Fibroblast of lung (primary cell): ENCODE measurements around the gene COL4A2.

Source experiments
- EZH2 ChIP-seq: IDR thresholded peaks from 2 replicates; pipeline ENCODE4 v1.5.1; 2012; ENCODE audit warnings: low read length, control low read depth, mild to moderate bottlenecking; ENCODE audit errors: missing control alignments
- TF ChIP-seq, protein P1 (sequence below), 2 donors: IDR thresholded peaks in 1 of 2; conservative IDR thresholded peaks in 1 of 2; 1 replicate in 1 of 2; 2 replicates in 1 of 2; pipeline ENCODE4 v1.5.1; 2011 to 2012; ENCODE audit warnings: low read length in 2 of 2, control low read depth in 1 of 2, inconsistent platforms in 1 of 2, low read depth in 1 of 2, mild to moderate bottlenecking in 1 of 2

DNA sequence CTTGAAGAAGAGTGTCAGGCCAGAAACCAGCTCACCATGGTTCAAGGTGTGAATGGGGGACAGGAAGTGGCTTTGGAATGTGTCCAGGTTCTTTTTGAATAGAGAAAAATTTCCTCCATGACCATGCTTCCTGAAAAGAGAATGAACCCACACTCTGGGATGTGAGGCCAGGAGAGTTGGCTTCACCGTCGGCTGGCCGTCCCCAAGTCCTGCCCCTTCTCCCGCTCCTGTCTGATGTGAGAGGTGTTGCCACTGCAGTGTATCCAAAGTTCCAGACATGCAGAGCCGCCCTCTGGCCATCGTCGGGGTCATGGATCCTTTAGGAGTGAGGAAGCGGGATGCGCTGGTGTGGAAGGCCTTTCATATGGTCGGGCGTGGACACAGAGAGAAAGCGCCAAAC is 101.2 kb downstream of the COL4A2 start:
- TF ChIP-seq, protein P1, sequence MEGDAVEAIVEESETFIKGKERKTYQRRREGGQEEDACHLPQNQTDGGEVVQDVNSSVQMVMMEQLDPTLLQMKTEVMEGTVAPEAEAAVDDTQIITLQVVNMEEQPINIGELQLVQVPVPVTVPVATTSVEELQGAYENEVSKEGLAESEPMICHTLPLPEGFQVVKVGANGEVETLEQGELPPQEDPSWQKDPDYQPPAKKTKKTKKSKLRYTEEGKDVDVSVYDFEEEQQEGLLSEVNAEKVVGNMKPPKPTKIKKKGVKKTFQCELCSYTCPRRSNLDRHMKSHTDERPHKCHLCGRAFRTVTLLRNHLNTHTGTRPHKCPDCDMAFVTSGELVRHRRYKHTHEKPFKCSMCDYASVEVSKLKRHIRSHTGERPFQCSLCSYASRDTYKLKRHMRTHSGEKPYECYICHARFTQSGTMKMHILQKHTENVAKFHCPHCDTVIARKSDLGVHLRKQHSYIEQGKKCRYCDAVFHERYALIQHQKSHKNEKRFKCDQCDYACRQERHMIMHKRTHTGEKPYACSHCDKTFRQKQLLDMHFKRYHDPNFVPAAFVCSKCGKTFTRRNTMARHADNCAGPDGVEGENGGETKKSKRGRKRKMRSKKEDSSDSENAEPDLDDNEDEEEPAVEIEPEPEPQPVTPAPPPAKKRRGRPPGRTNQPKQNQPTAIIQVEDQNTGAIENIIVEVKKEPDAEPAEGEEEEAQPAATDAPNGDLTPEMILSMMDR (conservative IDR thresholded peaks at IDR 0.05 in 1 of 2, IDR thresholded peaks at IDR 0.05 in 1 of 2; ENCODE audit: low read depth in 1 of 2, low read length in 2 of 2), result no peak
- TF ChIP-seq EZH2, result no peak
